ENCODE data around the gene CAPN1. TPM values are rescaled to one million over a fixed set of nuclear protein-coding genes. Genes with fewer than 3 reads are reported as not detected.

CAPN1 gene
- total and polyA plus RNA-seq, 2 of the 13 experiments (the other 11 are each of a cell fraction or from before 2014, with no cell fraction given) = 57.3 to 82.6 TPM

GRCh38 chr11:65165410-65166317, 16.1 kb upstream of the CAPN1 start (continued):
- no peak for TF ChIP-seq FUBP1 (CRISPR knock-in tag; IDR thresholded peaks at IDR 0.05; ENCODE audit: borderline replicate concordance)
- TF ChIP-seq ZNF614 (CRISPR knock-in tag; IDR thresholded peaks at IDR 0.05; ENCODE audit: borderline replicate concordance) = 0 out of 2 replicates have a peak, but pooled peaks have one; percentile 19
- TF ChIP-seq ZNF230 (CRISPR knock-in tag; IDR thresholded peaks at IDR 0.05) = no peak
- TF ChIP-seq ZNF547 (CRISPR knock-in tag; IDR thresholded peaks at IDR 0.05) = peak; percentile 66; the same call in 1 of the 2 replicates
- 0 out of 2 replicates have a peak, but pooled peaks have one; percentile 21 for TF ChIP-seq ZNF615 (CRISPR knock-in tag; IDR thresholded peaks at IDR 0.05; ENCODE audit: borderline replicate concordance)
- no peak for TF ChIP-seq NFE2L2 (IDR thresholded peaks at IDR 0.05; ENCODE audit: low read length)
- TF ChIP-seq BRCA1 (CRISPR knock-in tag; IDR thresholded peaks at IDR 0.05) = no peak
- no peak for TF ChIP-seq SMAD1 (CRISPR knock-in tag; IDR thresholded peaks at IDR 0.05; ENCODE audit: borderline replicate concordance, low read depth)
- no peak for TF ChIP-seq ZNF549 (CRISPR knock-in tag; IDR thresholded peaks at IDR 0.05)
- no peak for TF ChIP-seq ERF (CRISPR knock-in tag; IDR thresholded peaks at IDR 0.05)
- no peak for TF ChIP-seq TBP (CRISPR knock-in tag; IDR thresholded peaks at IDR 0.05)
- no peak for TF ChIP-seq ZNF646 (CRISPR knock-in tag; IDR thresholded peaks at IDR 0.05)
- TF ChIP-seq ZNF780A (CRISPR knock-in tag; IDR thresholded peaks at IDR 0.05) = no peak
- TF ChIP-seq ZNF703 (CRISPR knock-in tag; IDR thresholded peaks at IDR 0.05; ENCODE audit: borderline replicate concordance) = peak; percentile 33; the same call in 1 of the 2 replicates
- TF ChIP-seq KMT2A (CRISPR knock-in tag; IDR thresholded peaks at IDR 0.05) = no peak
- TF ChIP-seq TCF7L2 (IDR thresholded peaks at IDR 0.05; ENCODE audit: low read depth, low read length) = no peak
- TF ChIP-seq TBX3 (IDR thresholded peaks at IDR 0.05; ENCODE audit: borderline replicate concordance) = no peak
- peak; percentile 22; the same call in 1 of the 2 replicates for TF ChIP-seq RFXAP (CRISPR knock-in tag; IDR thresholded peaks at IDR 0.05; ENCODE audit: borderline replicate concordance)
- no peak for TF ChIP-seq ZNF317 (CRISPR knock-in tag; IDR thresholded peaks at IDR 0.05)
- no peak for TF ChIP-seq NR2F2 (IDR thresholded peaks at IDR 0.05; ENCODE audit: borderline replicate concordance, low read depth)
- no peak for TF ChIP-seq SMC3 (IDR thresholded peaks at IDR 0.05; ENCODE audit: low read length)
